GM21717 (cell line): ENCODE measurements around the gene MCAT.

Experiments
- ATAC-seq: cut with Tn5 transposase; IDR thresholded peaks from one replicate; pipeline ENCODE4 v1.9.1; 2021; ENCODE audit warnings: mild to moderate bottlenecking, moderate library complexity; ENCODE audit not compliant: unreplicated experiment

MCAT gene

DNA sequence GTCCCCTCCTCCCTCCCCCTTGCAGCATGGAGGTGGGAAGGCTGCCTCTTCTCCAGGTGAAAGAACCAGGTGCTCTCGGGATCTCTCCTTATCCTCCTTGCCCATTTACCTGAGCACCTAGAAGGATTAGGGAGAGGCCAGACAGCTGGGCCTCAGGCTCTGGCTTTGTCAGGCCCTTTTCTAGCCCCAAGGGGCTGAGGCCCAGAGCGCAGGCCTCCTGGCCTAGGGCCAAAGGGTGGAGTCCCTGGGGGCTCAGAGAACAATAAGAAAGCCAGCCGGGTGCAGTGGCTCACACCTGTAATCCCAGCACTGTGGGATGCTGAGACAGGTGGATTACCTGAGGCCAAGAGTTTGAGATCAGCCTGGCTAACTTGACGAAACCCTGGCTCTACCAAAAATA, 48.6 kb downstream of the MCAT start:
- no peak for ATAC-seq

DNA sequence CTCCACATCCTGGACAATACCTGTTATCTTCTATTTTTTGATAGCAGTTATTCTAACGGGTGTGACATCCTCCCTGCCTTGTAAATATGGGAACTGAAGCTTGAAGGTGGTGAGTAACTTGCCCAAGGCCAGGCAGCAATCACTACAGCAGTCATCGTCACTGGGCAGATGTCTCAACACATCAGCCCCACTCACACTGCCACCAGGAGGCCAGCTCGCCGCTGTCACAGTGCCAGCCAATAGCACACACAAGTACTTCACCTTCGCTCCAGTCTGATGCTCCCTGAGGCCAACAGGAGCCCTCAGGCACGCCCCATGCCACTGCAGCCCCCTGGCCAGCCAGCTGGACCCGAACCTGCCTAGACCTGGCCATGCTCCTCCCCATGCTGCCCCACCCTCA, 49.1 kb downstream of the MCAT start:
- ATAC-seq = no peak

DNA sequence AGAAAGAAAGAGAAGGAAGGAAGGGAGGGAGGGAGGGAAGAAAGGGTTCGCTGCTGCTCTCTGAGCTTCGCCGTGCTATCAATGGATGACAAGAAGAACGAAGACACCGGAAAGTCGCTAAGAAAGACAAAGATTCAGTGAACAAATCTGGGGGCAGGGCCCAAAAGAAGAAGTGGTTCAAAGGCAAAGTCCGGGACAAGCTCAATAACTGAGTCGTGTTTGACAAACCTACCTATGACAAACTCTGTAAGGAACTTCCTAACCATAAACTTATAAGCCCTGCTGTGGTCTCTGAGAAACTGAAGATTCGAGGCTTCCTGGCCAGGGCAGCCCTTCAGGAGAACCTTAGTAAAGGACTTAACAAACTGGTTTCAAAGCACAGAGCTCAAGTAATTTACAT, 51.1 kb downstream of the MCAT start:
- no peak for ATAC-seq

DNA sequence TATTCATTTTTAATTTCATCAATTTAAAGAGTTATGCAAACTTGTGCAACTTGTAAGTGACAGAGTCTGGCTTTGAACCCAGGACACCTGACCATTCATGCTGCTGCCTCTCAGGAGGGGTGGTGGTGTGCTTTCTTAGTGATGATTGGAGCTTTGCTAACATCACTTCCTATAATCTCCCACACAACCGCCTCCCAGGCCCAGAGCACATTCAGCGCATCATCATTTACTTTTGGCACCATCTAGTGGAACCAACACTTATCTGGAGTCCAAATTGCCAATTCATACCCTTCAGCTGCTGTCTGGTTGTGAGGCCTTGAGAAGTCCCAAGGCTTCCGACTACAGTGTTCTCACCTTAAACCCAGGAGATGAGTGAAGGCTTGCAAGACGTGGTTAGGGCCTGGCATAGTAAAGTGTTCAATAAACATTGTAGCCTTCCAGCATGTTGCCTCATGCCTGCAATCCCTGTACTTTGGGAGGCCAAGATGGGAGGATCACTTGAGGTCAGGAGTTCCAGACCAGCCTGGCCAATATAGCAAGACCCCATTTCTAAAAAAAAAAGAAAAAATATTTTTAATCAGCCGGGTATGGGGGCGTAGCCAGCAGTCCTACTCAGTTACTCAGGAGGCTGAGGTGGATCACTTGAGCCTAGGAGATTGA, 52.9 kb downstream of the MCAT start:
- no peak for ATAC-seq

DNA sequence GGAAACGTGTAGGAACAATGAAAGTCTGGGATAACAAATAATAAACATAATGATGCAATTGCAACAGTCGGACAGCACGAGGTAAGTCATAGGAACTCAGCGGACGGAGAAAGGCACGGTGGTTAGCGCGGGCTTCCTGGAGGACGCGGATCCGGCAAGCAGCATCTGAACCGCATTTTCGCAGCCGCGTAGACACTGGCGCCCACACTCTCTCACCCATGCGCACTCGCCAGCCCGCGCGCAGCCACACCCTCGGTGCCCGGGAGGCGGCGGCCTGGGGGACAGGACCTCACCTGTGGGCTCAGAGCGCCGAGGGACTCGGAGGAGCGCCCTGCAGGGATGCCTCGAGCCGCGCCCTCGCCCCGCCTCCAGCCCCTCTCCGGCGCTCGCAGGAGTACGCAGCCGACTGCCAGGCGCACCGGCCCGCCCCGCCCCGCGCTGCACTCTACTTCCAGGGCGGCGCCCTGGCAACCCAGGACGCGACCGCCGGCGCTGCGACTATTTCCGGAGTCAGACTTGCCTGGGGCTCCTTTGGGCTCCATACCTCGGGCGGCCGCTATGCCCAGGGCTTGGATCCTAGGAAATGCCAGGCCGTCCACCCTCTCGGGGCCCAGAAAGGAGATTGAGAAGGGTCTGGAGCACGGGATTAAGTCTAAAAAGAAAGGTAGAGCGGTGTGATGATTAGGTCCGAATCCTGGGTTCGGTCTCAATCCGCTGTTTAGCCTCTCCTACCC, 54.0 kb downstream of the MCAT start, which contains the start of gene TTLL1:
Gene TTLL1 (minus strand): TSS at position 408 of the 734 bp plus-strand sequence. CDS start 13,805 bp downstream, outside the sequence.
- peak; percentile 77 for ATAC-seq

DNA sequence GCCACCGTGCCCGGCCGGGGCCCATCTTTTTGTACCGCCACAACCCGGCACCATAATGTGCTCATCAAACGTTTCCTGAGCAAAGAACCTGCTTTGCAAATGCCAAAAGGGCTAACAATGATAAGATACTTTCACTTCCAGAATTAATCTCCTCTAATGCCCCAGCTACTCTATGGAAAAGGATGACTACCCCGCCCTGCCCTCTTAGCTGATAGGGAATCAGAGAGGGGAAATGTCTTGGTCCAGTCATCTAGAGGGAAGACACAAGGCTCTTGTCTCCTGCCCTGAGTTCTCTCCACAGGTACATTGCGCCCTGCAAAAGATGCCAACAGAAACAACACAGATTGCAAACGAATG, 54.6 kb downstream of the MCAT start:
- no peak for ATAC-seq

DNA sequence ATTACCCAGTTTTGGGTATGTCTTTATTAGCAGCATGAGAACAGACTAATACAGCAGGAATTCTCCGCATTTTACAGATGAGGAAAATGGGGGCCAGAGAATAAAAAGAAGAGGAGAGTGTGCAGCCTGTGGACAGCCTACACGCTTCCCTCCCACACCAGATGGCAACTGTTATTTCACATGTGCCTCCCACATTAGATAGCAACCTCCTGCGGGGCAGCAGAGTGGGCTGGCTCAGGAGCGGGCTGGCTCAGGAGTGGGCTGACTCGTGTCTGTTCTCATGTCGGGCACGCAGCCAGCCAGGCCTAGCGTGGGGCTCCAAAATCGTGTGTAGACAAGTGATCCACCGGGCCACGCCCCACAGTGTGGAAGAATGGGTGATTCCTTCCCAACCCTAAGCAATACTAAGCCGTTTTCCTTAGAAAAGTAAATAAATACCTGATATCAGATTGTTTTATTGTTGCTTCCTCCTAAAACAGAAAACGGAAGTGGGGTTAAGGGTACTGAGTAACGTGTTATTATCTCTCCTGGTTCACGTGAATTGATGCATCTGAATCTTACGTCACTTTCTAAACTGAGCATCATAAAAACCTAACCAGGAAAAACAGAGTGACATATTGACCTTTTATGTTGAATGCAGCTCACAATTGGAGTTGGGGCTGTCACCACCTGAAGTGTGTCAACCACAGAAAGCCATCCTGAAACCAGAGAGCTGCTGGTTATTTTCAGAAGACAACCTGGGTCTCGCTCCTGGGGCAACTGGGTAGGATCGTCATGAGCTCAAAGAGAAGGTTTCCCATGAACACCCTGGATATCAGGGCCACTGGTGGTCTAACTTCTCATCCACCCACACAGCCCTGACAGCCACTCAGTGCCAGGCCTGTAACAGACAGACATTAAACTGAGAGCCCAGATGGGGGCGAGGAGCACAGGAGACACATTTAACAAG, 57.3 kb downstream of the MCAT start:
- no peak for ATAC-seq
